HG03575 (cell line): ENCODE data around the gene DNAJB14.
"Not testable (repeated sequence)": the region's sequence is repeated elsewhere in the genome, so short reads cannot be mapped to it uniquely, and the experiment has no call there.

Experiments
- ATAC-seq: cut with Tn5 transposase; IDR thresholded peaks from one replicate; pipeline ENCODE4 v1.9.1; 2021; ENCODE audit not compliant: unreplicated experiment, insufficient number of reproducible peaks, low FRiP score; ENCODE audit errors: extremely low read depth

The DNAJB14 gene

GRCh38 chr4:99946356-99947189, at the start of gene DNAJB14:
Gene DNAJB14 (minus strand): TSS chr4:99946618. CDS start chr4:99946571, 47 bp downstream.
- ATAC-seq, result no peak

GRCh38 chr4:99991741-99992140, 45.3 kb upstream of the DNAJB14 start:
- ATAC-seq, result no peak

- ATAC-seq, result no peak
These were observed 41.3 kb upstream of the DNAJB14 start for GRCh38 chr4:99987681-99988080.

GRCh38 chr4:99986792-99987191, 40.4 kb upstream of the DNAJB14 start:
- peak; percentile 51 for ATAC-seq

GRCh38 chr4:99983289-99983943, 37.0 kb upstream of the DNAJB14 start:
- ATAC-seq, result no peak

GRCh38 chr4:99979872-99980271, 33.5 kb upstream of the DNAJB14 start:
- ATAC-seq, result no peak

- no peak for ATAC-seq
These were observed 25.2 kb upstream of the DNAJB14 start for GRCh38 chr4:99971453-99972111.

- no peak for ATAC-seq
These were observed 21.9 kb upstream of the DNAJB14 start for GRCh38 chr4:99968330-99968729.

- no peak for ATAC-seq
These were observed 20.3 kb upstream of the DNAJB14 start for GRCh38 chr4:99966692-99967091.

GRCh38 chr4:99965674-99966350, 19.4 kb upstream of the DNAJB14 start:
- ATAC-seq, result no peak

- no peak for ATAC-seq
These were observed 18.8 kb upstream of the DNAJB14 start for GRCh38 chr4:99965173-99965572.

GRCh38 chr4:99961711-99962110, 15.3 kb upstream of the DNAJB14 start:
- ATAC-seq, result no peak

- ATAC-seq, result no peak
These were observed 14.2 kb upstream of the DNAJB14 start for GRCh38 chr4:99960648-99961047.

- ATAC-seq, result not testable (repeated sequence)
These were observed 11.8 kb upstream of the DNAJB14 start for GRCh38 chr4:99958207-99958606.

- ATAC-seq, result no peak
These were observed 4.5 kb upstream of the DNAJB14 start for GRCh38 chr4:99950913-99951254.

- peak; percentile 45 for ATAC-seq
These were observed 3.8 kb upstream of the DNAJB14 start, which contains the start of gene H2AZ1 for GRCh38 chr4:99949999-99950912. Gene H2AZ1 (minus strand): TSS chr4:99950275. CDS start chr4:99950170, 105 bp downstream.

- ATAC-seq, result no peak
These were observed 2.9 kb upstream of the DNAJB14 start for GRCh38 chr4:99949034-99949998.
